Non-pigmented ciliary epithelial cell (primary cell): Measurements from ENCODE around the gene MYOF.
A peak's percentile ranks its signal among the peaks of the same experiment; 100 is the strongest.

Source experiments
- DNase-seq: peaks from one replicate; pipeline ENCODE4 v3.0.0-alpha.2; 2010; ENCODE audit warnings: low read depth

The MYOF gene, protein sequence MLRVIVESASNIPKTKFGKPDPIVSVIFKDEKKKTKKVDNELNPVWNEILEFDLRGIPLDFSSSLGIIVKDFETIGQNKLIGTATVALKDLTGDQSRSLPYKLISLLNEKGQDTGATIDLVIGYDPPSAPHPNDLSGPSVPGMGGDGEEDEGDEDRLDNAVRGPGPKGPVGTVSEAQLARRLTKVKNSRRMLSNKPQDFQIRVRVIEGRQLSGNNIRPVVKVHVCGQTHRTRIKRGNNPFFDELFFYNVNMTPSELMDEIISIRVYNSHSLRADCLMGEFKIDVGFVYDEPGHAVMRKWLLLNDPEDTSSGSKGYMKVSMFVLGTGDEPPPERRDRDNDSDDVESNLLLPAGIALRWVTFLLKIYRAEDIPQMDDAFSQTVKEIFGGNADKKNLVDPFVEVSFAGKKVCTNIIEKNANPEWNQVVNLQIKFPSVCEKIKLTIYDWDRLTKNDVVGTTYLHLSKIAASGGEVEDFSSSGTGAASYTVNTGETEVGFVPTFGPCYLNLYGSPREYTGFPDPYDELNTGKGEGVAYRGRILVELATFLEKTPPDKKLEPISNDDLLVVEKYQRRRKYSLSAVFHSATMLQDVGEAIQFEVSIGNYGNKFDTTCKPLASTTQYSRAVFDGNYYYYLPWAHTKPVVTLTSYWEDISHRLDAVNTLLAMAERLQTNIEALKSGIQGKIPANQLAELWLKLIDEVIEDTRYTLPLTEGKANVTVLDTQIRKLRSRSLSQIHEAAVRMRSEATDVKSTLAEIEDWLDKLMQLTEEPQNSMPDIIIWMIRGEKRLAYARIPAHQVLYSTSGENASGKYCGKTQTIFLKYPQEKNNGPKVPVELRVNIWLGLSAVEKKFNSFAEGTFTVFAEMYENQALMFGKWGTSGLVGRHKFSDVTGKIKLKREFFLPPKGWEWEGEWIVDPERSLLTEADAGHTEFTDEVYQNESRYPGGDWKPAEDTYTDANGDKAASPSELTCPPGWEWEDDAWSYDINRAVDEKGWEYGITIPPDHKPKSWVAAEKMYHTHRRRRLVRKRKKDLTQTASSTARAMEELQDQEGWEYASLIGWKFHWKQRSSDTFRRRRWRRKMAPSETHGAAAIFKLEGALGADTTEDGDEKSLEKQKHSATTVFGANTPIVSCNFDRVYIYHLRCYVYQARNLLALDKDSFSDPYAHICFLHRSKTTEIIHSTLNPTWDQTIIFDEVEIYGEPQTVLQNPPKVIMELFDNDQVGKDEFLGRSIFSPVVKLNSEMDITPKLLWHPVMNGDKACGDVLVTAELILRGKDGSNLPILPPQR (N-terminal part only)

GRCh38 chr10:93482145-93482834 is at the start of gene MYOF:
Gene MYOF (minus strand): TSS chr10:93482334. CDS start chr10:93482194, 140 bp downstream.
- DNase-seq: peak; percentile 58

- DNase-seq: no peak
Measured at GRCh38 chr10:93518531-93518930, 36.4 kb upstream of the MYOF start.

GRCh38 chr10:93516006-93516380 is 33.9 kb upstream of the MYOF start:
- no peak for DNase-seq

DNA sequence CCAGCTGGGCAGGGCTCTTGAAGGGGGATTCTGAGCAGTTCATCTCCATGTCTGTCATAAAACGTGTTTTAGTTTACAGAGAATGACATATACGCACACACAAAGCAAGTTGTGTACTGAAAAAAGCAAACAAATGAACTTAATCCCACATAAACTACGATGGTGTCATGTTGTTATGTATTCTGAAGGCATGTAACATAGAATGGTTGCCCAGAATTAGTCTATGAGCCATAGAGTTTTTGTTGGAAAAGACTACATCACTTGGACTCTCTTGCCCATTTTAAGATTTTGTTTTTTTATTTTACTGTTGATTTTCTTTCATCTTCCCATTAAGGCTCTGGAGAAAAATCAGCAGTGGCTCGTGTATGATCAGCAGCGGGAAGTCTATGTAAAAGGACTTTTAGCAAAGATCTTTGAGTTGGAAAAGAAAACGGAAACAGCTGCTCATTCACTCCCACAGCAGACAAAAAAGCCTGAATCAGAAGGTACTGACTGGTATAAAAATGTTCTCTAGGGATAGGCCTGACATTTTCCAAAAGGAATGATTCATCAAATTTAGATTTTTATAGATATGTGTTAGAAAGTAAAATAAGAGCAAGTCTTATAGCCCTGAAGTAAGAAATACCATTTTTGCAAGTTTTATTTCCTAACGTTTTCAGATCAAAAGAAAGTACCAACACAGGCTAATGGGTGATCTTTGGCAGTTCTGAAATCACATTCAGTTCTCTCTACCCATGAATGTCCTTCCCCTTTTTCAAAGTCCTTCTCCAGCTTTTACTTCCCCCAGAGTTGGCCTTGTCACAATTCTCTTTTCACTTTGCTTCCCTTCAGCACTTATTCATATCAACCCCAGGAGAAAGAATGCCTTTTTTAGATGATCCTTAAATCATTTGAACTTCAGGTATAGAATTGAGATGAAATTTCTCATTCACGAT is 33.2 kb upstream of the MYOF start:
- no peak for DNase-seq

- DNase-seq: no peak
Measured at GRCh38 chr10:93514521-93514920, 32.4 kb upstream of the MYOF start.

GRCh38 chr10:93513091-93513490 is 31.0 kb upstream of the MYOF start:
- no peak for DNase-seq

- DNase-seq: peak; percentile 40
Measured at GRCh38 chr10:93512565-93512964, 30.4 kb upstream of the MYOF start.

- DNase-seq: no peak
Measured at GRCh38 chr10:93509816-93510215, 27.7 kb upstream of the MYOF start.

DNA sequence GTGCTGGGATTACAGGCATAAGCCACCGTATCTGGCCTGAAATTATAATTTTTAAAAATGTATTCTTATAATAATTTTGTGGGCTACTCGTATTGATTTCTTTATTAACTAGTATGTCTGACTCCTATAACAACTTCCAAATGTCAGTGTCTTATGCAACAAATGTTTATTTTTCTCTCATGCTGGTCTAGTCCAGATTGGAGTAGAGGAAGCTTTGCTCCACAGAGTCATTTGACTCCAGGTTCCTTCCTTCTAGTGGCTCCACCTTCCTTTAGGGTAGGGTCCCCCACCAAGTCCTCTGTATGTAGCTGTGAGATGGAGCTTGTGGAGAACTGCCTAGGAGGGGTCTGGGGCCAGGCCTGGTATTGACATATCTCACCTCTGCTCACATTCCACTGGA is 22.9 kb upstream of the MYOF start:
- DNase-seq: no peak

GRCh38 chr10:93503075-93503474 is 20.9 kb upstream of the MYOF start:
- DNase-seq: no peak

GRCh38 chr10:93501650-93502049 is 19.5 kb upstream of the MYOF start:
- no peak for DNase-seq

DNA sequence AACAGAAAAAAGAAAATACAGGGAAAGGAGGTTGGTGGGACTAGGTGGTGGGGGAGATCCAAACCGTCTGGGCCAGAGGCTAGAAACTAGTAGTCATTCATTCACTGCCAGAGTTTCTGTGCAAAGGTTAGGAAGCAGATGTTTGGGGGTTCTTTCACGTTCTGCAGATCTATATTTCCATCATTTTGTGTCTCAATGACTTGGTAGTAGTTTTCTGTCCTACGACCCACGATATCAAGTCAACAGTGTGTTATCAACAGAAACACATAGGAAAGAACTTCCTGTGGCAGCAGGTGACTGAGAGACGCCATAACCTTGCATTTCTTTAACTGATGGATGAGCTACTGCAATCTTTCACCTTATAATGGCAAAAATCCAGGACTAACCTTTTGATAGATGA is 16.0 kb upstream of the MYOF start:
- DNase-seq: no peak

GRCh38 chr10:93496322-93497041 is 14.3 kb upstream of the MYOF start, which contains the start of gene CEP55:
Gene CEP55 (plus strand): TSS chr10:93496612. CDS start chr10:93500052, 3,440 bp downstream.
- peak; percentile 38 for DNase-seq

- no peak for DNase-seq
Measured at GRCh38 chr10:93495654-93496321, 13.7 kb upstream of the MYOF start.

- no peak for DNase-seq
Measured at GRCh38 chr10:93494494-93494893, 12.4 kb upstream of the MYOF start.

DNA sequence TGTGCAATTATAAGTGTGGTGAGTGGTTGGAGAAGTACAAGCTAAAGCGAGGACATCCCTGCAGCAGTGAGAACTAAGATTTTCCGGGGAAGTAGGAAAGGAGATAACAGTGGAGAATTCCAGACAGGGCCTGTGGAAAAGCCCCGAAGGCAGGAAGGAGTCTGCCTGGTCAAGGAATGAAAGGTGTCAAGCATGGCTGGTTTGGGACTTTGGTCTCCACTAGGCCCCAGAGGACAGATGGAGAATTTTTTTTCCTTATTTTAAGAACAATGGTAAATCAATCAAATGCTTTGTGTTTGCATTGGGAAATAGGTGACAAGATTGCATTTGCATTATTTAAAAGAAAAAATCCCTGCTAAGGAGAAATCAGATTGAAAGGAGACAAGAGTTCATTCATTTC is 11.0 kb upstream of the MYOF start:
- DNase-seq: no peak

DNA sequence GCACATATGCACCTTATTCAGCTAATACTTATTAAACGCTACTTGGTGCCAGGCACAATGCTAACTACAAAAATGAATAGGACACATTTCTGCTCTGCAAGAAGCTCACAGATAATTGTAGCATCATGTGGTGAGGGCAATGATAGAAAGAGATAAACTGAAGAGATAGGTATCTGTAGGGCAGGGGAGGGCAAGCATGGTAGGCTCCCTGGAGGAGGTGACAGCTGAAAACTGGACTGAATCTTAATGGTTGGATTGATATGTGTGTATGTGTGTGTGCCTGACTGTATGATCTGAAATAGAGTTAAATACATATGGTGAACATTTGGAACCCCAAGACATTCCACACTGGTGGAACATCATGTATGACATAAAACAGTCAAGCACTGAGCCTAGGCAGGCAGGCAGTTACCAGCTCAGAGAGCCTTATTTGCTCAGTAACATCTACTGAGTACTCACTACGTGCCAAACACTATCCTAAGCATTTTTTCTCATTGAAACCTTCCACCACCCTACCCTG is 9.5 kb upstream of the MYOF start:
- DNase-seq: no peak

GRCh38 chr10:93488956-93489528 is 6.9 kb upstream of the MYOF start:
- DNase-seq: no peak

GRCh38 chr10:93485690-93486089 is 3.6 kb upstream of the MYOF start:
- DNase-seq: no peak
